GM23338 (cell line): ENCODE results near the gene EDAR. TPM values are rescaled to one million over a fixed set of nuclear protein-coding genes. Genes with fewer than 3 reads are reported as not detected.

Experiments
- ATAC-seq: fragments of 200-7000 bp; cut with Tn5 transposase; 3 replicates; pipeline ENCODE4 v1.9.1; 2020
- DNase-seq: peaks from one replicate; pipeline ENCODE4 v3.0.0-alpha.2; 2015; ENCODE audit warnings: low spot score
- H2AFZ ChIP-seq: fragments of 200-600 bp; sonication (generic); 2 replicates; pipeline ENCODE4 v1.8.0; 2016; ENCODE audit warnings: antibody characterized with exemption, mild to moderate bottlenecking, moderate library complexity
- H3F3A ChIP-seq: fragments of 200-600 bp; sonication (generic); replicated peaks from 2 replicates; pipeline ENCODE4 v1.8.0; 2017; ENCODE audit warnings: antibody characterized with exemption, mixed run types, low read depth
- H3K27ac ChIP-seq: fragments of 200-600 bp; sonication (generic); 2 replicates; pipeline ENCODE4 v1.6.1; 2016; ENCODE audit warnings: low read depth
- H3K27me3 ChIP-seq: fragments of 200-600 bp; sonication (generic); 2 replicates; pipeline ENCODE4 v1.8.0; 2016; ENCODE audit warnings: mild to moderate bottlenecking, mixed run types, moderate library complexity; ENCODE audit not compliant: insufficient read depth
- H3K36me3 ChIP-seq: fragments of 200-600 bp; sonication (generic); 2 replicates; pipeline ENCODE4 v1.8.0; 2016; ENCODE audit warnings: mild to moderate bottlenecking; ENCODE audit not compliant: insufficient read depth
- H3K4me1 ChIP-seq: fragments of 200-600 bp; sonication (generic); 2 replicates; pipeline ENCODE4 v1.8.0; 2016; ENCODE audit warnings: mild to moderate bottlenecking, moderate library complexity; ENCODE audit not compliant: insufficient read depth
- H3K4me2 ChIP-seq: fragments of 200-600 bp; sonication (generic); 2 replicates; pipeline ENCODE4 v1.7.1; 2017; ENCODE audit warnings: mixed run types
- H3K4me3 ChIP-seq: fragments of 200-600 bp; sonication (generic); 2 replicates; pipeline ENCODE4 v1.6.1; 2016; ENCODE audit warnings: mixed run types
- H3K79me2 ChIP-seq: fragments of 200-600 bp; sonication (generic); replicated peaks from 2 replicates; pipeline ENCODE4 v1.8.0; 2017; ENCODE audit warnings: mild to moderate bottlenecking; ENCODE audit not compliant: insufficient read depth
- H3K9me2 ChIP-seq: fragments of 200-600 bp; sonication (generic); 2 replicates; pipeline ENCODE4 v1.8.0; 2017; ENCODE audit not compliant: insufficient read depth
- H4K20me1 ChIP-seq: fragments of 200-600 bp; sonication (generic); replicated peaks from 2 replicates; pipeline ENCODE4 v1.8.0; 2017; ENCODE audit warnings: mild to moderate bottlenecking; ENCODE audit not compliant: insufficient read depth
- H3K27ac Mint-ChIP-seq: 2 replicates; pipeline ENCODE4 v1.8.0; 2020; ENCODE audit warnings: inconsistent platforms, mild to moderate bottlenecking, moderate library complexity, mixed read lengths
- H3K27me3 Mint-ChIP-seq: 3 replicates; pipeline ENCODE4 v1.8.0; 2022; ENCODE audit warnings: low read depth, mild to moderate bottlenecking, moderate library complexity, mixed read lengths, inconsistent platforms; ENCODE audit not compliant: insufficient read depth, poor library complexity
- H3K36me3 Mint-ChIP-seq: 3 replicates; pipeline ENCODE4 v1.8.0; 2021; ENCODE audit warnings: low read depth, mild to moderate bottlenecking, inconsistent platforms, moderate library complexity, mixed read lengths
- H3K4me1 Mint-ChIP-seq: 3 replicates; pipeline ENCODE4 v1.8.0; 2020; ENCODE audit warnings: mild to moderate bottlenecking, inconsistent platforms, mixed read lengths
- H3K4me3 Mint-ChIP-seq: 3 replicates; pipeline ENCODE4 v1.8.0; 2021; ENCODE audit warnings: moderate library complexity, mild to moderate bottlenecking, inconsistent platforms, mixed read lengths
- H3K9me3 Mint-ChIP-seq: 3 replicates; pipeline ENCODE4 v1.8.0; 2020; ENCODE audit warnings: moderate library complexity, mild to moderate bottlenecking, inconsistent platforms, mixed read lengths
- CREB1 ChIP-seq: fragments of 250-450 bp; sonication (Bioruptor Pico); IDR thresholded peaks from 2 replicates; pipeline ENCODE4 v1.5.0; 2020; ENCODE audit warnings: low read depth, mild to moderate bottlenecking, moderate library complexity
- CTCF ChIP-seq, 2 experiments: fragments of 200-600 bp in 1 of 2; sonication (generic) in 1 of 2; conservative IDR thresholded peaks; 2 replicates each; pipeline versions ENCODE4 v1.5.1 to v1.6.1; 2016 to 2017; ENCODE audit warnings: antibody characterized with exemption in 2 of 2, low read depth in 2 of 2, mild to moderate bottlenecking in 2 of 2, moderate library complexity in 1 of 2
- EZH2 ChIP-seq: fragments of 200-600 bp; sonication (generic); IDR thresholded peaks from one replicate; pipeline ENCODE4 v1.8.0; 2017; ENCODE audit warnings: antibody characterized with exemption, mild to moderate bottlenecking, low read depth; ENCODE audit not compliant: unreplicated experiment
- EZH2phosphoT487 ChIP-seq: fragments of 200-600 bp; sonication (generic); IDR thresholded peaks from one replicate; pipeline ENCODE4 v1.8.1; 2018; ENCODE audit warnings: antibody characterized with exemption; ENCODE audit not compliant: unreplicated experiment
- JUNB ChIP-seq: IDR thresholded peaks from one replicate; pipeline ENCODE4 v1.6.1; 2016; ENCODE audit warnings: antibody characterized with exemption; ENCODE audit not compliant: unreplicated experiment
- NANOG ChIP-seq: IDR thresholded peaks from 2 replicates; pipeline ENCODE4 v1.6.1; 2016; ENCODE audit warnings: antibody characterized with exemption, borderline replicate concordance
- POLR2AphosphoS5 ChIP-seq: IDR thresholded peaks from 2 replicates; pipeline ENCODE4 v1.6.1; 2016; ENCODE audit warnings: antibody characterized with exemption, low read depth
- STAT1 ChIP-seq: IDR thresholded peaks from one replicate; pipeline ENCODE4 v1.6.1; 2016; ENCODE audit warnings: antibody characterized with exemption; ENCODE audit not compliant: unreplicated experiment
- ZNF114 ChIP-seq: fragments of 250-450 bp; sonication (Bioruptor Pico); IDR thresholded peaks from 2 replicates; pipeline ENCODE4 v1.5.0; 2020; ENCODE audit warnings: mild to moderate bottlenecking, moderate library complexity
- ZNF331 ChIP-seq: fragments of 250-450 bp; sonication (Bioruptor Pico); IDR thresholded peaks from 2 replicates; pipeline ENCODE4 v1.5.0; 2020; ENCODE audit warnings: low read depth, mild to moderate bottlenecking, moderate library complexity
- polyA plus RNA-seq: library from polyadenylated mRNA; unstranded; fragments of >200 nt; fragmentation: Nextera tagmentation; extraction: Ambion mirVana; gene quantifications from 2 replicates; pipeline ENCODE4 v1.2.1, GENCODE V29; 2016
- total RNA-seq: library from RNA; depleted of rRNA; stranded (reverse); fragments of >200 nt; shearing (Covaris generic); gene quantifications from 2 replicates; pipeline ENCODE4 v1.2.3, GENCODE V29; 2014
- TF ChIP-seq, protein P1 (sequence below): IDR thresholded peaks from one replicate; pipeline ENCODE4 v1.6.1; 2018; ENCODE audit warnings: antibody characterized with exemption; ENCODE audit not compliant: unreplicated experiment
- TF ChIP-seq, protein P2 (sequence below): IDR thresholded peaks from 2 replicates; pipeline ENCODE4 v1.6.1; 2016; ENCODE audit warnings: antibody characterized with exemption
- TF ChIP-seq, protein P3 (sequence below): fragments of 250-450 bp; sonication (Bioruptor Pico); IDR thresholded peaks from 2 replicates; pipeline ENCODE4 v1.5.0; 2020; ENCODE audit warnings: mild to moderate bottlenecking, moderate library complexity

The EDAR gene
- total and polyA plus RNA-seq, 2 experiments from 2014 or later, result not detected

GRCh38 chr2:108933691-108934117 lies 55.3 kb downstream of the EDAR start:
- DNase-seq (no peak), ATAC-seq (peak; percentile 16; the same call in 2 of the 3 replicates)
- no peak overlapping the region for H3K4me3 Mint-ChIP-seq
- H3K36me3 Mint-ChIP-seq, result no peaks in the 10 kb centered on the region
- no peaks in the 10 kb centered on the region for H3K79me2 ChIP-seq
- H3K4me2 ChIP-seq, result no peak overlapping the region
- H4K20me1 ChIP-seq, result no peaks in the 10 kb centered on the region
- peaks cover 4% of the 10 kb centered on the region for H3K27me3 Mint-ChIP-seq
- no peaks in the 10 kb centered on the region for H3K9me2 ChIP-seq
- TF ChIP-seq ZNF331 (no peak), NANOG (no peak), CREB1 (CRISPR knock-in tag) (no peak), JUNB (no peak), EZH2phosphoT487 (no peak), ZNF114 (CRISPR knock-in tag) (no peak), POLR2AphosphoS5 (no peak), CTCF (conservative IDR thresholded peaks at IDR 0.05; ENCODE audit: low read depth in 2 of 2) (no peak), EZH2 (no peak), STAT1 (no peak)
- TF ChIP-seq, protein P1, sequence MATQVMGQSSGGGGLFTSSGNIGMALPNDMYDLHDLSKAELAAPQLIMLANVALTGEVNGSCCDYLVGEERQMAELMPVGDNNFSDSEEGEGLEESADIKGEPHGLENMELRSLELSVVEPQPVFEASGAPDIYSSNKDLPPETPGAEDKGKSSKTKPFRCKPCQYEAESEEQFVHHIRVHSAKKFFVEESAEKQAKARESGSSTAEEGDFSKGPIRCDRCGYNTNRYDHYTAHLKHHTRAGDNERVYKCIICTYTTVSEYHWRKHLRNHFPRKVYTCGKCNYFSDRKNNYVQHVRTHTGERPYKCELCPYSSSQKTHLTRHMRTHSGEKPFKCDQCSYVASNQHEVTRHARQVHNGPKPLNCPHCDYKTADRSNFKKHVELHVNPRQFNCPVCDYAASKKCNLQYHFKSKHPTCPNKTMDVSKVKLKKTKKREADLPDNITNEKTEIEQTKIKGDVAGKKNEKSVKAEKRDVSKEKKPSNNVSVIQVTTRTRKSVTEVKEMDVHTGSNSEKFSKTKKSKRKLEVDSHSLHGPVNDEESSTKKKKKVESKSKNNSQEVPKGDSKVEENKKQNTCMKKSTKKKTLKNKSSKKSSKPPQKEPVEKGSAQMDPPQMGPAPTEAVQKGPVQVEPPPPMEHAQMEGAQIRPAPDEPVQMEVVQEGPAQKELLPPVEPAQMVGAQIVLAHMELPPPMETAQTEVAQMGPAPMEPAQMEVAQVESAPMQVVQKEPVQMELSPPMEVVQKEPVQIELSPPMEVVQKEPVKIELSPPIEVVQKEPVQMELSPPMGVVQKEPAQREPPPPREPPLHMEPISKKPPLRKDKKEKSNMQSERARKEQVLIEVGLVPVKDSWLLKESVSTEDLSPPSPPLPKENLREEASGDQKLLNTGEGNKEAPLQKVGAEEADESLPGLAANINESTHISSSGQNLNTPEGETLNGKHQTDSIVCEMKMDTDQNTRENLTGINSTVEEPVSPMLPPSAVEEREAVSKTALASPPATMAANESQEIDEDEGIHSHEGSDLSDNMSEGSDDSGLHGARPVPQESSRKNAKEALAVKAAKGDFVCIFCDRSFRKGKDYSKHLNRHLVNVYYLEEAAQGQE, result no peak
- TF ChIP-seq, protein P2, sequence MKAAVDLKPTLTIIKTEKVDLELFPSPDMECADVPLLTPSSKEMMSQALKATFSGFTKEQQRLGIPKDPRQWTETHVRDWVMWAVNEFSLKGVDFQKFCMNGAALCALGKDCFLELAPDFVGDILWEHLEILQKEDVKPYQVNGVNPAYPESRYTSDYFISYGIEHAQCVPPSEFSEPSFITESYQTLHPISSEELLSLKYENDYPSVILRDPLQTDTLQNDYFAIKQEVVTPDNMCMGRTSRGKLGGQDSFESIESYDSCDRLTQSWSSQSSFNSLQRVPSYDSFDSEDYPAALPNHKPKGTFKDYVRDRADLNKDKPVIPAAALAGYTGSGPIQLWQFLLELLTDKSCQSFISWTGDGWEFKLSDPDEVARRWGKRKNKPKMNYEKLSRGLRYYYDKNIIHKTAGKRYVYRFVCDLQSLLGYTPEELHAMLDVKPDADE, result no peak
- TF ChIP-seq, protein P3, sequence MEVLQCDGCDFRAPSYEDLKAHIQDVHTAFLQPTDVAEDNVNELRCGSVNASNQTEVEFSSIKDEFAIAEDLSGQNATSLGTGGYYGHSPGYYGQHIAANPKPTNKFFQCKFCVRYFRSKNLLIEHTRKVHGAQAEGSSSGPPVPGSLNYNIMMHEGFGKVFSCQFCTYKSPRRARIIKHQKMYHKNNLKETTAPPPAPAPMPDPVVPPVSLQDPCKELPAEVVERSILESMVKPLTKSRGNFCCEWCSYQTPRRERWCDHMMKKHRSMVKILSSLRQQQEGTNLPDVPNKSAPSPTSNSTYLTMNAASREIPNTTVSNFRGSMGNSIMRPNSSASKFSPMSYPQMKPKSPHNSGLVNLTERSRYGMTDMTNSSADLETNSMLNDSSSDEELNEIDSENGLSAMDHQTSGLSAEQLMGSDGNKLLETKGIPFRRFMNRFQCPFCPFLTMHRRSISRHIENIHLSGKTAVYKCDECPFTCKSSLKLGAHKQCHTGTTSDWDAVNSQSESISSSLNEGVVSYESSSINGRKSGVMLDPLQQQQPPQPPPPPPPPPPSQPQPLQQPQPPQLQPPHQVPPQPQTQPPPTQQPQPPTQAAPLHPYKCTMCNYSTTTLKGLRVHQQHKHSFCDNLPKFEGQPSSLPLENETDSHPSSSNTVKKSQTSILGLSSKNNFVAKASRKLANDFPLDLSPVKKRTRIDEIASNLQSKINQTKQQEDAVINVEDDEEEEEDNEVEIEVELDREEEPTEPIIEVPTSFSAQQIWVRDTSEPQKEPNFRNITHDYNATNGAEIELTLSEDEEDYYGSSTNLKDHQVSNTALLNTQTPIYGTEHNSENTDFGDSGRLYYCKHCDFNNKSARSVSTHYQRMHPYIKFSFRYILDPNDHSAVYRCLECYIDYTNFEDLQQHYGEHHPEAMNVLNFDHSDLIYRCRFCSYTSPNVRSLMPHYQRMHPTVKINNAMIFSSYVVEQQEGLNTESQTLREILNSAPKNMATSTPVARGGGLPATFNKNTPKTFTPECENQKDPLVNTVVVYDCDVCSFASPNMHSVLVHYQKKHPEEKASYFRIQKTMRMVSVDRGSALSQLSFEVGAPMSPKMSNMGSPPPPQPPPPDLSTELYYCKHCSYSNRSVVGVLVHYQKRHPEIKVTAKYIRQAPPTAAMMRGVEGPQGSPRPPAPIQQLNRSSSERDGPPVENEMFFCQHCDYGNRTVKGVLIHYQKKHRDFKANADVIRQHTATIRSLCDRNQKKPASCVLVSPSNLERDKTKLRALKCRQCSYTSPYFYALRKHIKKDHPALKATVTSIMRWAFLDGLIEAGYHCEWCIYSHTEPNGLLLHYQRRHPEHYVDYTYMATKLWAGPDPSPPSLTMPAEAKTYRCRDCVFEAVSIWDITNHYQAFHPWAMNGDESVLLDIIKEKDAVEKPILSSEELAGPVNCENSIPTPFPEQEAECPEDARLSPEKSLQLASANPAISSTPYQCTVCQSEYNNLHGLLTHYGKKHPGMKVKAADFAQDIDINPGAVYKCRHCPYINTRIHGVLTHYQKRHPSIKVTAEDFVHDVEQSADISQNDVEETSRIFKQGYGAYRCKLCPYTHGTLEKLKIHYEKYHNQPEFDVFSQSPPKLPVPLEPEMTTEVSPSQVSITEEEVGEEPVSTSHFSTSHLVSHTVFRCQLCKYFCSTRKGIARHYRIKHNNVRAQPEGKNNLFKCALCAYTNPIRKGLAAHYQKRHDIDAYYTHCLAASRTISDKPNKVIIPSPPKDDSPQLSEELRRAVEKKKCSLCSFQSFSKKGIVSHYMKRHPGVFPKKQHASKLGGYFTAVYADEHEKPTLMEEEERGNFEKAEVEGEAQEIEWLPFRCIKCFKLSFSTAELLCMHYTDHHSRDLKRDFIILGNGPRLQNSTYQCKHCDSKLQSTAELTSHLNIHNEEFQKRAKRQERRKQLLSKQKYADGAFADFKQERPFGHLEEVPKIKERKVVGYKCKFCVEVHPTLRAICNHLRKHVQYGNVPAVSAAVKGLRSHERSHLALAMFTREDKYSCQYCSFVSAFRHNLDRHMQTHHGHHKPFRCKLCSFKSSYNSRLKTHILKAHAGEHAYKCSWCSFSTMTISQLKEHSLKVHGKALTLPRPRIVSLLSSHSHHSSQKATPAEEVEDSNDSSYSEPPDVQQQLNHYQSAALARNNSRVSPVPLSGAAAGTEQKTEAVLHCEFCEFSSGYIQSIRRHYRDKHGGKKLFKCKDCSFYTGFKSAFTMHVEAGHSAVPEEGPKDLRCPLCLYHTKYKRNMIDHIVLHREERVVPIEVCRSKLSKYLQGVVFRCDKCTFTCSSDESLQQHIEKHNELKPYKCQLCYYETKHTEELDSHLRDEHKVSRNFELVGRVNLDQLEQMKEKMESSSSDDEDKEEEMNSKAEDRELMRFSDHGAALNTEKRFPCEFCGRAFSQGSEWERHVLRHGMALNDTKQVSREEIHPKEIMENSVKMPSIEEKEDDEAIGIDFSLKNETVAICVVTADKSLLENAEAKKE (CRISPR knock-in tag), result no peak
- no peak overlapping the region for H3K27ac Mint-ChIP-seq
- H3K9me3 Mint-ChIP-seq, result no peaks in the 10 kb centered on the region
- no peaks in the 10 kb centered on the region for H3F3A ChIP-seq
- no peaks in the 10 kb centered on the region for H3K36me3 ChIP-seq
- H3K27me3 ChIP-seq, result no peaks in the 10 kb centered on the region
- H3K4me3 ChIP-seq, result no peak overlapping the region
- no peak overlapping the region for H3K27ac ChIP-seq
- H3K4me1 ChIP-seq, result no peaks in the 10 kb centered on the region; the same call in 1 of the 2 replicates
- no peak overlapping the region for H2AFZ ChIP-seq
- H3K4me1 Mint-ChIP-seq, result peaks cover 33% of the 10 kb centered on the region
